Kidney epithelial cell (primary cell): Measurements from ENCODE around the gene SEZ6. TPM values are rescaled to one million over a fixed set of nuclear protein-coding genes. Genes with fewer than 3 reads are reported as not detected.

Source experiments
- DNase-seq: peaks from one replicate; pipeline ENCODE4 v3.0.0-alpha.2; 2010; ENCODE audit warnings: low read depth
- H3K27me3 ChIP-seq: 2 replicates; pipeline ENCODE4 v1.6.0; 2011; ENCODE audit warnings: low read length; ENCODE audit not compliant: control insufficient read depth, insufficient read depth
- H3K36me3 ChIP-seq: 2 replicates; pipeline ENCODE4 v1.5.1; 2011; ENCODE audit warnings: low read length; ENCODE audit not compliant: control insufficient read depth, insufficient read depth
- H3K4me3 ChIP-seq: 2 replicates; pipeline ENCODE4 v1.5.1; 2011; ENCODE audit warnings: low read depth, mild to moderate bottlenecking, control low read depth, low read length
- total RNA-seq: library from RNA; depleted of rRNA; stranded (reverse); fragments of >200 nt; gene quantifications from 2 replicates; pipeline ENCODE4 v1.2.3, GENCODE V29; 2015
- TF ChIP-seq, protein P1 (sequence below): IDR thresholded peaks from 2 replicates; pipeline ENCODE4 v1.5.1; 2011; ENCODE audit warnings: mild to moderate bottlenecking, moderate library complexity, low read length, control low read depth, inconsistent platforms; ENCODE audit not compliant: insufficient read depth, poor library complexity, severe bottlenecking

Gene SEZ6
- total RNA-seq, 1 donor from 2014 or later: not detected

DNA sequence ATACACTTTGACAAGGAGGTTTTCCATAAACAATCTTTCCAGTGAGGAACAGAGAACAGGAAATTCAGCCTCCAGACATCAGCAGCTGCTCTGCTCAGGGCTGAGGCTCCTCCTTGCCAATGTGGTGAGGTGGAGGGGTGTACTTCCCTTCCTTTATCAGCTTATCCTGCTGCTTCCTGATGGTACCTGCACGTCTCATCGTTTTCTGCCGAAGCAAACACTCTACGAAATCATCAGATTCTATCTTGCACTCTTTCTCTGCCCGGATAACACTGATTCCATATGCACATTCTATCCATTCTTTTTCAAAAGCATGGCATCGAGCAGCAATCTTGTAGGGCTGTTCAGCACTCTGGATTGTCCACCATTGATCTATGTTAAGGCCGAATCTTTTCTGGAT, 15.4 kb upstream of the SEZ6 start:
- no peak for DNase-seq
- TF ChIP-seq, protein P1, sequence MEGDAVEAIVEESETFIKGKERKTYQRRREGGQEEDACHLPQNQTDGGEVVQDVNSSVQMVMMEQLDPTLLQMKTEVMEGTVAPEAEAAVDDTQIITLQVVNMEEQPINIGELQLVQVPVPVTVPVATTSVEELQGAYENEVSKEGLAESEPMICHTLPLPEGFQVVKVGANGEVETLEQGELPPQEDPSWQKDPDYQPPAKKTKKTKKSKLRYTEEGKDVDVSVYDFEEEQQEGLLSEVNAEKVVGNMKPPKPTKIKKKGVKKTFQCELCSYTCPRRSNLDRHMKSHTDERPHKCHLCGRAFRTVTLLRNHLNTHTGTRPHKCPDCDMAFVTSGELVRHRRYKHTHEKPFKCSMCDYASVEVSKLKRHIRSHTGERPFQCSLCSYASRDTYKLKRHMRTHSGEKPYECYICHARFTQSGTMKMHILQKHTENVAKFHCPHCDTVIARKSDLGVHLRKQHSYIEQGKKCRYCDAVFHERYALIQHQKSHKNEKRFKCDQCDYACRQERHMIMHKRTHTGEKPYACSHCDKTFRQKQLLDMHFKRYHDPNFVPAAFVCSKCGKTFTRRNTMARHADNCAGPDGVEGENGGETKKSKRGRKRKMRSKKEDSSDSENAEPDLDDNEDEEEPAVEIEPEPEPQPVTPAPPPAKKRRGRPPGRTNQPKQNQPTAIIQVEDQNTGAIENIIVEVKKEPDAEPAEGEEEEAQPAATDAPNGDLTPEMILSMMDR: no peak
- H3K4me3 ChIP-seq: no peak overlapping the region
- no peaks in the 10 kb centered on the region for H3K36me3 ChIP-seq
- H3K27me3 ChIP-seq: peaks cover 58% of the 10 kb centered on the region

DNA sequence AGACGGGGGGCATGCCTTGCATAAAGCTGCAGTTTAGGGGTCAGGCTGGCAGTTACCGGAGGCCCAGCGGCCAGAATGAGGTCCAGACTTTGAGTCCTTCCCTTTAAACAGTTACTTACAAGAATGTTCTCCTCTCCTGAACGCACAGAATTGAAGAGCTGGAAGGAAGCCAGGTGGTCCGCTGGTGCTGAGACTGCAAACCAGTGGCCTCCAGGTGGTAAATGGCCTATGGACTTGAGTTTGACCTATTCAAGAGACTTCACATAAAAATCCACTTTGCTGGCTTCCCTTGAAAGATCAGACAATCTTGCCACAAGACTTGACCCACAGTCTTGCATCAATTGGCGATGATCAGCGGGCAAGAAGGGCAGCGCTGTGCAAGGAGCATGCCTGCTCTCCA, 14.7 kb upstream of the SEZ6 start:
- no peaks in the 10 kb centered on the region for H3K36me3 ChIP-seq
- TF ChIP-seq, protein P1: no peak
- H3K27me3 ChIP-seq: peaks cover 58% of the 10 kb centered on the region
- DNase-seq: no peak
- no peak overlapping the region for H3K4me3 ChIP-seq

DNA sequence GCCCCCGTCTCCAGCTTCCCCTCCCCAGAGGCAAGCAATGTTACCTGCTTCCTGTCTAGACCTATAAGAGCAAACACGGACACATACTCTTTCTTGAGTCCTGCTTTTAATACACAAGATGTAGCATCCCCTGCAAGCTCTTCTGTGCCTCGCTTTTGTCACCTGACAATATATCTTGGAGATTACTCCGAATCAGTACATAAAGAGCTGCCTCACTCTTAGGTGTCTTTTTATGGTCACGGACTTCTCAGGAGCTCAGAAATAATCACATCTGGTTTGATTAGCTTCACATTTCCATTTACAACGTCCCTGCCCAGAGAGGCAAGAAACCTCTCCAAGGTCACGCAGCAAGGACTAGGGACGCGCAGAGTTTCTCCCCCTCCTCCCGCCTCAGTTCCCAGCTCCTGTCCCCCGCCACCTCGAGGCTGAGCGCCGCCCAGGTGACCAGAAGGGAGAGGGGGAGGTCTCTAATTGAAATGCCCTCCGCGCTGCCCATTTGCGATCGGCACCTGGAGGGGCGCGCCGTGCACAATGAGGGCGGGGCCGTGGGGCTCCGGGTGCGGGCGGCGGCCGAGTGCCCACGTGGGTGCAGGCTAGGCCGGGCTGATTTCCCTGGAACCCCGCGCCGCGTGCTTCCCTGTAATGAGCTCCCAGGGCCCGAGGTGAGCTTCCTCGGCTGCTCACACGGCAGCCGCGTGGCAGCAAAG, 13.8 kb upstream of the SEZ6 start:
- DNase-seq: no peak
- Histone ChIP-seq H3K4me3 (no peak overlapping the region), H3K36me3 (no peaks in the 10 kb centered on the region), H3K27me3 (peaks cover 58% of the 10 kb centered on the region)
- TF ChIP-seq, protein P1: no peak

DNA sequence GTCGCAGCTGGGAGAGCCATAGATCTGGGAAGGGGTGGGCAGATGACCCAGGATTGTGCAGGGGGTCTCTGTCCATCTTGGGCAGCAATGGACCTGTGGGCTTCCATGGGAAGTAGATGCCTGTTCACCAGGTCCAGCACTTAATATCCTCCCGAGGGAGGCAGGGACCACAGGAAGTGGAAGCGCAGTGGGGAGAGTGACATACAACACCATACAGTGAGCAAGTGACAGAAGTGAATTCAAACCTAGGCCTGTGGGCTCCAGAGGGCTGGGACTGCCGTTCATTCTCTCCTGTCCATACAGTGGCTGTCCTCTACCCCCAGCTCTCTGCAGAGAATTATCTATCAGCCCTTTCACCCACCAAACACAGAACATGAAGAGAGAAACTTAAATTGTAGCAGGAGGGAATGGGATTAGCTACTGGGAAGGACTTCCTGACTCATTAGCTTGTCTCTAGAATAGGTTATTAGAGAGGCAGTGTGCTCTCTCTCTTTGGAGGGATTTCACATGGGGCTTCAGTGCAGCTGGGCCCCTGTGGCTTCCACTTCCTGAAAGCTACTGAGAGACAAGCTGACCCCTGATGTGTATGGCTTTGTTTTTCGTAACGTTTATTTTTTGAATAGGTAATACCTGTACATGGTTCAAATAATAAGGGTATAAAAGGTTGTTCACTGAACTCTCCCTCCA, 13.1 kb upstream of the SEZ6 start:
- TF ChIP-seq, protein P1: no peak
- Histone ChIP-seq H3K4me3 (no peak overlapping the region), H3K36me3 (no peaks in the 10 kb centered on the region), H3K27me3 (peaks cover 53% of the 10 kb centered on the region)
- DNase-seq: no peak

DNA sequence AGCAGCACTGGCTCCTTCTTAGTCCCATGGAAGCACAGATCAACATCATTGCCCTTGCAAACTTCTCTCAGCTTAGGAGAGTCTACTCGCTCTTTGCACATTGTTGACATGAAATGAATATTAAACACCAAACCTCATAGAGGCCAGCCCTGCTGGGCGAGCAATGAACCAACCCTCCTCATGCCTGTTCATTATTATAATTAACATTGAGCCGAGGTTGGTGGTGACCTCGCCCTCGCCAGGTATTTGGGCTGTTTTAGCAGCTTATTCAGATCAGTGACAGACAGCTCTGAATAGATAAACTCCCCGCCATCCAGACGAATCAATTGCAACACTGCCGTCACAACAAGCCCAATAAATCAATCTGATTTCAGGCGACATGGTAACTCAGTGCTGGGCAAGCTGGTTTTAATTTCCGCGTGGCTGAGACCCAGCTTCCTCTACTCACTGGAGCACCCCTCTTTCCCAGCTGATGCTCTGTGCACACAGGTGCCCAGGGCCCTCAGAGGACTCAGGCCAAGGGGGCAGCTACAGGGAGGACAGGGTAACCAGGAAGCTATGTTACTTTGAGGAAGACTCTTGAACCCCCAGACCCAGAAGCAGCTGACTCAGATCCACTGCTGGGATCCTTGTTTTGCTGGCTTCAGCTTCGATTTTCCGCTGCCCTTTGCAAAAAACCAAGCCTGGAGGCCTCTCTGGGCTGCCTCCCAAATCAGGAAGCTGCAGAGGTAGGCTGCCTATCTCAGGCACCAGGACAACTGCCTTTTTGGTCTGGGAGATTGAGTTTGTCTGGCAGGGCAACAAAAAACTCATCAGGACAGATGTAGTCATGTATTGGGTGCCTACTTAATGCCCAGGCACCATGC, 10.7 kb upstream of the SEZ6 start:
- Histone ChIP-seq H3K4me3 (no peak overlapping the region), H3K27me3 (peaks cover 50% of the 10 kb centered on the region), H3K36me3 (no peaks in the 10 kb centered on the region)
- TF ChIP-seq, protein P1: no peak
- DNase-seq: no peak
